Stimulated activated CD8-positive, alpha-beta memory T cell treated with anti-CD3 and anti-CD28 coated beads, Interleukin-4, amount 100 ng/mL, for 24 hours (primary cell): ENCODE measurements around the gene YIPF1.
"Not testable (repeated sequence)": the region's sequence is repeated elsewhere in the genome, so short reads cannot be mapped to it uniquely, and the experiment has no call there.

Experiments used
- DNase-seq: peaks from one replicate; pipeline ENCODE4 v3.0.0-alpha.2; 2020; ENCODE audit warnings: low read depth

The YIPF1 gene

DNA sequence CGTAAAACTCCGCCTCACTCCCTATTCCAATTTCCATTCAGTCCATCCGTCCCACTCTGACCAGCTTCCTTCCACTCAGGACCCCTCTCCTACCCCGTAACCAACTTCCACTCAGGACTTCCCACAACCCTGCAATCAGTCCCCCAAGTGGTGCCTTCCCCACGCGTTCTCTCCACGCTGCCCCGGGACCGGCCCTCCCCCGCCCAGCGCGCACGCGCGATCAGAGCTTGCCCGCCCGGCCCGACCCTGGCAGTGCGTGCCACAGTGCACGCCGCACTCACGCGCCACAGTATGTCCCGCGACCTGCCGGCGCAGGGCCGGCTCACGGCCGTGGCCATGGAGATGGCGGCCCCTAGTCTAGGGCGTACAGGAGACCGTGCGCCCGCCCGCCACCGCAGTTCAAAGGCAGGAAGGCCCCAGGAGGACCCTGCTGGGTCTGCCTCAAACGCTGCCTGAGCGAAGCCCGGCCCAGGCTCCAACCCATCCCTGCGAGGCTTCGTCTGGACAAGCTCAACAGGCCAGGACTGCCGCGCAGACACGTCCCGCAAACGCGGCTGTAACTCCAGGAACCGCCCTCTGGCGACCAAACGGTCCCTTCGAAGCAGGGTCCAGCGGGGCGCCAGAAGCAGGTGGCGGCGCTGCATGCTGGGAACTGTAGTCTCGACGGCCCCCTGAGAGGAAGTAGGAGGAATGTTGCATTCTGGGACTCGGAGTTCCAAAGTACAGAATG, 51.5 kb downstream of the YIPF1 start, which contains the start of gene NDC1:
TSS of gene NDC1 (minus strand) at position 373 of the 730 bp plus-strand sequence. CDS start at position 338, 35 bp downstream.
- DNase-seq, result peak; percentile 79

DNA sequence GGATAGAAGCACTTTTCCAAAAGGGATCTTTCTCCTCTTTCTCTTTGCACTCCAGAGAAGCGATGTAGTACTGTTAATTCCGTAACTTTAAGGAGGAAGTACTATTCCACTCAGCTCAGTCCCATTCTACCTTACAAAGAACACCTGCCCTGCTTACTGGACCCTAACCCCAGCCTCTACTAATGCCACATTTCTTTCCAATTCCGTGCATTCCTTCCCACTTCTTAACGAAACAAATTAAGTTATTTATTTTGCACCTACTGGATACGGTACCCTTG, 52.0 kb downstream of the YIPF1 start:
- DNase-seq, result no peak

DNA sequence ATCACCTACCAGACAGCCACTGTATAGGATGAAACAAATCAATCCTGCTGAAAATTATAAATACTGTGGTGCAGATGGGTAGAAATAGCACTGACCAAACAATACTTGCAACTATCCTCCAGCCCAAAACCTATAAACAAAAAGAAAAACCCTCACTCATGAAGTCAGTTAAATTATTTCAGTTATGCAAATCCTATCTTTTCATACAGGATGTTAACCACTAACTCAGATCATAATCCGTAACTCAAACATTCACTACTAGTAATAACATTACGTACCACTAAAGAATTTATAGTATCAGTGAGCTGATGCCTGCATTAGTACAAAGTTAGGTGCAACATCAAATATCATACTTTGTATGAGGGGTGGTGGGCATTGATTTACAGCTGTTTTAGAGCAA, 54.1 kb downstream of the YIPF1 start:
- no peak for DNase-seq

DNA sequence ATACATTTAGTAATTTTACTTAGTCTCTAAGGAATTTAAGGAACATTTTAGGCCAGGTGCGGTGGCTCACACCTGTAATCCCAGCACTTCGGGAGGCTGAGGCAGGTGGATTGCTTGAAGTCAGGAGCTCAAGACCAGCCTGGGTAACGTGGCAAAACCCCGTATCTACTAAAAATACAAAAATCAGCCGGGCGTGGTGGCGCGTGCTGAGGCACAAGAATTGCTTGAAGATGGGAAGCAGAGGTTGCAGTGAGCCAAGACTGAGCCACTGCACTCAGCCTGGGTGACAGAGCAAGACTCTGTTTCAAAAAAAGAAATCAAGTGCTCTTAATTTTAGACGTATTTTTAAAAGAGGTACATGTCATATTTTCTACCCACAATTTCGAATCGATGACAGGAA, 54.8 kb downstream of the YIPF1 start:
- no peak for DNase-seq

DNA sequence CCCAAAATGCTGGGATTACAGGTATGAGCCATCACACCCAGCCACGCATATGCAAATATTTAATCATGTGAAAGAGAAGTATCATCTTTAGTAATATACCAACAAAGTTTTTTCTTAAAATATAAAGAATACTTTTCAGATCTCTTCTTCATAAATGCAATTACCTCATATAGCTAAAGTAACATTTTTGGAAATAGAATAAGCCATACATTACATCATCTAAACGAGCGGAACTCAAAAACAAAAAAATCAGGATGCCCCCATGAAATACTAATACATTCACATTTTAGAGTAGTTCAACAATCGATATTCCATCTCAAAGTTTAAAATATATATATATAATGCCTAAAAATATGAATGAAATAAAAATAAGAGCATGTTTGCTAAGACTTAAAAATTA, 56.2 kb downstream of the YIPF1 start:
- DNase-seq, result no peak

DNA sequence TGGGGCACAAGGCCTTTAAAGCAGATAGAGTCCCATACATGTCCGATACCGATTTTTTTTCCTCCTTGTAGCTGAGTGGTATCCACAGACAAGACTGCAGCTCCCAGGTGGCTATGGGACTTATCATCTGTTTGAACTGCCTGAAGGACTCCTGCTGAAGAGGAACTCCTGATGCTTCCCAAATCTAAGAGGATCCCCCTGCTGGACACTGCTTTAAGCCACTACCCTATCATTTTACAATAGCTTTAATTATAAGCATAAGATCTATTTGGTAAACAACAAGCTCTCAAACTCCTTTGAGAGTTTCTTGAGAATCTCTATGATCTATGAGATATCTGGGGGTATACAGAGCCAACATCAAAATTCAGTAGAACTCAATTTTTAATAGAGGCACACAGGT, 63.2 kb downstream of the YIPF1 start:
- DNase-seq, result no peak

DNA sequence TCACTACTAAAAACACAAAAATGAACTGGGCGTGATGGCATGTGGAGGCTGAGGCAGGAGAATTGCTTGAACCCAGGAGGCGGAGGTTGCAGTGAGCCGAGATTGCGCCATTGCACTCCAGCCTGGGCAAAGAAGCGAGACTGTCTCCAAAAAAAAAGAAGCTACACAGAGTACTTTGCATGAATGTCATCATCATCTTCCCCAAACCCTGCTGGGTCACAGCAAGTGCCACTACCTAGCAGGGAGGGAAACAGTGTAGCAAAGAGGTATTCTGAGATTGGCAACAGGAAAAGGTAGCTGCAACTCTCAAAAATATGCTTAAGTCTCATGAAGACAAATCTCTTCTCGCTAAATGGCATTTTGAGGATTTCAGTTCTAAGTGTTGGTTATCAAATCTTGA, 64.3 kb downstream of the YIPF1 start:
- DNase-seq, result no peak

DNA sequence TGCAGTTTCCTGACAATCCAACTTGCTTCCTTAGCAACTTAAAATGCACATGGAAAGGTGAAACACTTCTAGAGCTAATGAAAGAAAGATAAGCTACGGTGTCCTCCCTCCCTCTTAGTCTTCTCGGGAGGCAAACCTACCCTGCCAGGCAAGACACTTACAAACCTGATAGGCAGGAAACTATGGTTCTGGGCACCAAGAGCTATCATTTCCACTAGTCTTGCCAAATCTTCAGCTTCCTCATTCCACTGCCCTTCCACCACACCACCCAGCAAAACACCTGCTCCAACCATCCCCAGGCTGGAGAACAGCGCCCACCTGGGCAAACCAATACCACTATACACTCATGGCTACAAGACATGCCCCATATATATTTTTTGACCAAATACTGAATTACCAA, 66.7 kb downstream of the YIPF1 start:
- DNase-seq, result no peak

DNA sequence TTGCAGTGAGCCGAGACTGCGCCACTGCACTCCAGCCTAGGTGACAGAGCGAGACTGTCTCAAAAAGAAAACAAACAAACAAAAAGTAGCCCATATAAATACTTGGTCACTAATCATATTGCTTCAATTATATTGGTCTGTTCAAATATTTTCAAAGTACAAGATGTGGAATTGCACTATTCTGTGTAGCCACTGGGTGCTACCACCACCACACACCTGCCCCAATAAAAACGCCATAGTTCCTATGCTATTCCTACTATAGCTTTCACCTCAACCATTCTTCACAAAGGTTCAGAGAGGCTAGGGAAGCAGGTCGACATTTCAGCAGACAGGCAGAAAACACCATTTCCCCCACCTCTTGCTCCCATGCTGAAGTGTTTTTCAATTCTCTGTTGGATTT, 68.2 kb downstream of the YIPF1 start:
- DNase-seq, result no peak

DNA sequence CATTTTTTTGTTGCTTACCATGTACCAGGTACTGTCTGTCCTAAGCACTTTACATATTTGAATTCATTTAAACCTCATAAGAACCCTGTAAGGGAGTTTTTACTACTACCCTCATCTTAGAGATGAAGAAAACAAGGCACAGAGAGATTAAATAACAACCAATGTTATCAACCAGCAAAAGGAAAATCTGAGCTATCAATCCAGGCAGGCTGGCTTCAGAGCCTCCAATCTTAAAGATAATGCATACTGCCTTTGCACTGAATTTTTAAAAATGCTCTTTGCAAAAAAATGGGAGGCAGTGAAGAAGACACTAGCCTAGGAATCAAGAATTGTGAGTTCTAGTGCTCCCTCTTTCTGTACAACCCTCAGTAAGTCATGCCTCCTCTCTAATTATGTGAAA, 70.2 kb downstream of the YIPF1 start:
- no peak for DNase-seq

DNA sequence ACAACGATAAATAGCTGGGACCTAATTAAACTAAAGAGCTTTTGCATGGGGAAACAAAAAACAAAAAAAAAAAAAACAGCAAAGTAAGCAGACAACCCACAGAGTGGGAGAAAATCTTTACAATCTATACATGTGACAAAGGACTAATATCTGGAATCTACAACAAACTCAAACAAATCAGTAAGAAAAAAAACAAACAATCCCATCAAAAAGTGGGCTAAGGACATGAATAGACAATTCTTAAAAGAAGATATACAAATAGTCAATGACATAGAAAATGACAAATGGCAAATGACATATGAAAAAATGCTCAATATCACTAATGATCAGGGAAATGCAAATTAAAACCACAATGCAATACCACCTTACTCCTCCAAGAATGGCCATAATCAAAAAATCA, 73.0 kb downstream of the YIPF1 start:
- DNase-seq, result not testable (repeated sequence)

DNA sequence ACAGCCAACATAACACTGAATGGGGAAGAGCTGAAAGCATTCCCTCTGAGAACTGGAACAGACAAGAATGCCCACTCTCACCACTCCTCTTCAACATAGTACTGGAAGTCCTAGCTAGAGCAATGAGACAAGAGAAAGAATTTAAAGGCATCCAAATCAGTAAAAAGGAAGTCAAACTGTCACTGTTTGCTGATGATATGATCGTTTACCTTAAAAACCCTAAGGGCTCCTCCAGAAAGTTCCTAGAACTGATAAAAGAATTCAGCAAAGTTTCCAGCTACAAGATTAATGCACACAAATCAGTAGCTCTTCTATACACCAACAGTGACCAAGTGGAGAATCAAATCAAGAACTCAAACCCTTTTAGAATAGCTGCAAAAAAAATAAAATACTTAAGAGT, 74.1 kb downstream of the YIPF1 start:
- DNase-seq, result not testable (repeated sequence)

DNA sequence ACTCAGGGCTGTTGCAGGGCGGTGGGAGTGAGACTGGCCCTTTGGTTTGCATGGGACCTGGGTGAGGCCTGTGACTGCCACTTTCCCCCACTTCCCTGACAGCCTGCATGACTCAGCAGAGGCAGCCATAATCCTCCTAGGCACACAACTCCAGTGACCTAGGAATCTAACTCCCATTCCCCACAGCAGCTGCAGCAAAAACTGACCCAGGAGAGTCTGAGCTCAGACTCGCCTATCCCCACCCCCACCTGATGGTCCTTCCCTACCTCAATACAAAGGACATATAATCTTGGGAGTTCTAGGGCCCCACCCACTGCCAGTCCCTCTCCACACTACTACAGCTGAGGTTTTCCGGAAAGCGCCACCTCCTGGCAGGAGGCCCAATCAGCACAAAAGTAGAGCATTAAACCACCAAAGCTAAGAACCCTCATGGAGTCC, 78.2 kb downstream of the YIPF1 start:
- DNase-seq, result no peak

DNA sequence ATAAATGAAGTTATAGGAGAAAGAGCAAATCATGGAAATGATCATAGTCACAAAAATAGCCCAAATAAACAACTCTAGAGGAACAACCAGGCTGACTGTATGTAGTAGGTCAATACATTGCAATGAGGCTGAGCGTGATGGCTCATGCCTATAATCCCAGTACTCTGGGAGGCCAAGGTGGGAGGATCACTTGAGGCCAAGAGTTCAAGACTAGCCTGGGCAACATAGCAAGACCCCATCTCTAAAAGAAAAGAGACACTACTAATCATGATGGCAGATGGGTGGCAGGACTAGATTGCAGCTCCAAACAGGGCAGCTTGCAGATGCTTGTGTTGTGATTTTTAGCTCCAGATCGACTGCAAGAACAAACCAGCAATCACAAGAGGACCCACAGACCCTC, 79.1 kb downstream of the YIPF1 start:
- no peak for DNase-seq

DNA sequence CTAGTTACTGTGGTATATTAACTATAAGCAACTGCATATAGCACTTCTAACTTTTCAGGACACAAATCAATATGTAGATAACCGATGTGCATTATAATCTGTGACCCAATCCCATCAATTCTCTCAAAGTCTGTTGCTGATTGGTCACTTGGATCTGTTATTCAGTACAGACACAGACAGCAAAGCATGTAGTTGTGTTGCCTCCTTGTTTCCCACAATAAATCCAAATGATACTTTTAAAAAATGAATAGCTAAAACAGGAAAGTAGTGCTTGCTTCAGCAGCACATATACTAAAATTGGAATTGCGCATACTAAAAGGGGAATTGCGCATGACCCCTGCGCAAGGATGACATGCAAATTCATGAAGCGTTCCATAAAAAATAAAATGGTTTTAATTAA, 79.6 kb downstream of the YIPF1 start:
- DNase-seq, result no peak

DNA sequence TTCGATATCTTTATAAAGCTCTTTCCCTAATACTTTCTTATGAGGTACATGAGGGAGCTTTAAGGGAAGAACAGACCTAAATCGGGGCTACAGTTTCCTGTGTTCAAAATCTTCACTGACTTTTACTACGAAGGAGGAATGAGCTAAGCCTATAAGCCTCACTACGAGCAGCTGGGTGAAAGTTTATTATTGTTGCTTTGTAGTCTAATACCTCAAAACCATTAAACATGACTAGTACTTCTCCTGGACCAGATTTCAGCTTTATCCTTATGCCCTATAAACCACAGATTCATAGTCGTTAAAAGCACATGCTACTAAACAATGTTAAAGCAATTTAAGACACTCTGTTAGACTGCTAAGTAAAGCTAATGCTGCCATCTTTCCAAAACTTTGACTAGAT, 81.7 kb downstream of the YIPF1 start:
- DNase-seq, result no peak

DNA sequence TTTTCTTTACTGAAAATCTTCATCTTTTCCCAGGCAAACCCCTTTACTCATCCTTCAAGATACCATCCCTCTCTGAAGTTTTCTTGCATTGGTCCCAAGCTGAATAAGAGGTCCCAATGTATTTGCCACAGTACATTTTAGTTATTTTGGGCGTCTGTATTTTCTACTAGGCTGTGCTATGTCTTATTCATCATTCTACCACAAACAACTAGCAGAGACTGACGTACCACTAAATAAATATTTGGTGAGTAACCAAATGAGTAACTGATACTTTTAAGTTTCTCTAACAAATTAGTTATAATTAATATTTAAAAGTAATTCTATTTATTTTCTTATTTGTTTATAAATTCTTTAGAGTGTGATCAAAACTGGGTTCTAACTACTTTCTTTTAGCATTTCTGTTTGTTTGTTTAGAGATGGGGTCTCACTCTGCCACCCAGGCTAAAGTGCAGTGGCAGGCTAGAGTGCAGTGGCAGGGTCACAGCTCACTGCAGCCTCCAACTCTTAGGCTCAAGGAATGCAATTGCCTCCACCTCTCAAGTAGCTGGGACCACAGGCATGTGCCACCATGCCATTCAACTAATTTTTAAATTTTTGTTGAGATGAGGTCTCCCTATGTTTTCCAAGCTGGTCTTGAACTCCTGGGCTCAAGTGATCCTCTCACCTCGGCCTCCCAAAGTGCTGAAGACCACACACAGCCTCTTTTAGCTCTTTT, 84.6 kb downstream of the YIPF1 start:
- no peak for DNase-seq

DNA sequence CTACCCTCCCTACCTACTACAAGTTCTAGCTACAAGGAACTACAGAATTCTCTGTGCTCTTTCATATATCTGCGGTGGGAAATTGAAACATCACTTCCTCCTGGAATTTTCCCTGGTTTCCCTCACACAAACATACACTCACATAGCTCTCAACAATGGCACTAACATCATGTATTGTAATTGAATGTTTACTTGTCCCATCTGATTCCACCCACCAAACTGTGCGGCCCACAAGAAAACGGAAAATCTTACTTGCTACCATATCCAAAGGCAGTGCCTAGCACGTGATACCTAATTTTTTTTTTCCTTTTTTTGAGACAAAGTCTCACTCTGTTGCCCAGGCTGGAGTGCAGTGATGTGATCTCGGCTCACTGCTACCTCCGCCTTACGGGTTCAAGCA, 85.4 kb downstream of the YIPF1 start:
- no peak for DNase-seq
